ENCODE data around the gene VOPP1. TPM values are rescaled to one million over a fixed set of nuclear protein-coding genes. Genes with fewer than 3 reads are reported as not detected.

VOPP1 gene
- total RNA-seq, 4 donors from 2014 or later: 63.9 to 79.2 (median 72.4) TPM

- no peak for TF ChIP-seq POLR2A (IDR thresholded peaks at IDR 0.05)
- TF ChIP-seq, protein P1, sequence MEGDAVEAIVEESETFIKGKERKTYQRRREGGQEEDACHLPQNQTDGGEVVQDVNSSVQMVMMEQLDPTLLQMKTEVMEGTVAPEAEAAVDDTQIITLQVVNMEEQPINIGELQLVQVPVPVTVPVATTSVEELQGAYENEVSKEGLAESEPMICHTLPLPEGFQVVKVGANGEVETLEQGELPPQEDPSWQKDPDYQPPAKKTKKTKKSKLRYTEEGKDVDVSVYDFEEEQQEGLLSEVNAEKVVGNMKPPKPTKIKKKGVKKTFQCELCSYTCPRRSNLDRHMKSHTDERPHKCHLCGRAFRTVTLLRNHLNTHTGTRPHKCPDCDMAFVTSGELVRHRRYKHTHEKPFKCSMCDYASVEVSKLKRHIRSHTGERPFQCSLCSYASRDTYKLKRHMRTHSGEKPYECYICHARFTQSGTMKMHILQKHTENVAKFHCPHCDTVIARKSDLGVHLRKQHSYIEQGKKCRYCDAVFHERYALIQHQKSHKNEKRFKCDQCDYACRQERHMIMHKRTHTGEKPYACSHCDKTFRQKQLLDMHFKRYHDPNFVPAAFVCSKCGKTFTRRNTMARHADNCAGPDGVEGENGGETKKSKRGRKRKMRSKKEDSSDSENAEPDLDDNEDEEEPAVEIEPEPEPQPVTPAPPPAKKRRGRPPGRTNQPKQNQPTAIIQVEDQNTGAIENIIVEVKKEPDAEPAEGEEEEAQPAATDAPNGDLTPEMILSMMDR (IDR thresholded peaks at IDR 0.05): peak in 1 of 6 experiments; percentile 5
- Histone ChIP-seq H3K36me3 (no peaks in the 10 kb centered on the region), H3K9me3 (no peaks in the 10 kb centered on the region), H3K4me3 (no peak overlapping the region), H3K27ac (peak overlapping the region; percentile 44 to 98 (median 68)), H3K27me3 (no peaks in the 10 kb centered on the region), H3K4me1 (peaks cover 0 to 74% (median 27%) of the 10 kb centered on the region in 4 donors)
- DNase-seq: peak in 1 of 3 donors; percentile 15
Observed at GRCh38 chr7:55568613-55569268, 3.6 kb downstream of the VOPP1 start.

DNA sequence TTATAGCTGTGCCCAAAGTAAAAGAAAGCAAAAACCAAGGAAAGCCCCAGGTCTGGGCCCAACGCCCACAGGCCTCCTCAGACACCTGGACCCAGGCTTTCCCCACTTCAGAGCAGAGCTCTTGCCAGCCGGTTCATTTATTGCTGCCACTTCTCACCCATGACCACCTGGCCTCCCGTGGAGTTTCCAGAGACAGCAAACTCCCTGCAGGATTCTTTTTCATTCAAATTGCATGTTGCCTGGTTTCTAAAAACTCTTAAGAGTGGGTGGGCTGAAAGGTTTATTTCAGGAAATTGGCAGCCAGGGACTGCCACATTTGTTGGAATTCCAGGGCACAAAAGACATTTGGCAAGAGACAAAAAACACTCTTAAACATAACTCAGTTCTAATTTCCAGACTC is 4.7 kb downstream of the VOPP1 start:
- no peak for TF ChIP-seq POLR2A (IDR thresholded peaks at IDR 0.05)
- TF ChIP-seq, protein P1 (IDR thresholded peaks at IDR 0.05): no peak
- Histone ChIP-seq H3K36me3 (no peaks in the 10 kb centered on the region), H3K27ac (peak overlapping the region in 2 of 4 donors; percentile 0 to 14), H3K27me3 (no peaks in the 10 kb centered on the region), H3K4me3 (no peak overlapping the region), H3K9me3 (no peaks in the 10 kb centered on the region), H3K4me1 (peaks cover 0 to 64% (median 22%) of the 10 kb centered on the region in 4 donors)
- DNase-seq: peak in 1 of 3 donors; percentile 18

DNA sequence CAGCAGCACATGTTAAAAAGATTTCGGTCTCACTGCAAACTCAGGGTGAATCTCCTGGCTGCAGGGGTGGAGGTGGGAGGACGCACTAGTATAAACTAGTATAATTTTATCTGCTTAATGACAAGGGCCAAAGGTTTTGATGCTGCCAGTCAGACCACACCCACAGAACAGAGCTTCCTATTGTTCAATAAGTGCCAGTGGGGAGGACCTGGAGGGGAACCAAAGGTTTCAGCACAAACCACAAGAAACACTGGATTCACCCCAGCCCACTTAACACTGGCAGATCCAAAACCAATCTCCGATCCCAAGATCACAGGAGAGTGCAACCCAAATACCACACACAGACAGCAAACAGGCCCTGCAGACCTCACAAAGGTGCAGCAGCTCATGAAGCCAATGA is 6.6 kb downstream of the VOPP1 start:
- Histone ChIP-seq H3K9me3 (no peaks in the 10 kb centered on the region), H3K4me1 (peaks cover 0 to 64% (median 27%) of the 10 kb centered on the region in 4 donors), H3K36me3 (no peaks in the 10 kb centered on the region), H3K4me3 (no peak overlapping the region), H3K27me3 (no peaks in the 10 kb centered on the region), H3K27ac (peak overlapping the region in 2 of 4 donors; percentile 26 to 40)
- TF ChIP-seq, protein P1 (IDR thresholded peaks at IDR 0.05): no peak
- TF ChIP-seq POLR2A (IDR thresholded peaks at IDR 0.05): no peak
- DNase-seq: no peak

DNA sequence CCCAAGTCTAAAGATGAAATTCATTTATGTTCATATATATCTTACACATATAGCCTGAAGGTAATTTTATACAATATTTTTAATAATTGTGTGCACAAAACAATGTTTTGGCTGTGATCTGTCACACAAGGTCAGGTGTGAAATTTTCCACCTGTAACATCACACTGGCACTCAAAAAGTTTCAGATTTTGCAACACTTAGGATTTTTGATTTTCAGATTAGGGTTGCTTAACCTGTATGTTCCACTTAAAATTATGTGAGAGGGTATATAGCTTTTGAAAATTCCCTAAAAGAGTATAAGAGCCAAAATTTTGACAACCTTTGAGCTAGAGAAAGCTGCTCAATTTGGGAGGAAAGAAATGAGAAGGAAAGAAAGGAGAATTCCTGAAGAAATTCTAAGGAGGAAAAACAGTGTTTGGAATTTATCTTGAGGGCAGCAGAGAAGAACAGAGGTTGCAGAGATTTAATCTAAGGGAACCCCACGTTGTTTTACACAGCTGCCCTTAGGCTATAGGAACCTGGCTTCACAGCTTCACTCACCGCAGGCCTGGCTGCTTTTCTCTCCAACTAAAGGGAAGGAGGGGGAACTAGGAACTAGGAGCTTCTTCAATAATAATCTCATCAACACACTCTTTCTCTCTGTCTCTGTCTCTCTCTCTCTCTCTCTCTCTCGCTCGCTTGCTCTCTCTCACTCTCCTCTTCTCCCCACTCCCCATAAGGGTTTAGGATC is 8.5 kb downstream of the VOPP1 start:
- Histone ChIP-seq H3K27ac (peak overlapping the region in 1 of 4 donors; percentile 6), H3K4me3 (no peak overlapping the region)
- TF ChIP-seq, protein P1 (IDR thresholded peaks at IDR 0.05): no peak
- TF ChIP-seq POLR2A (IDR thresholded peaks at IDR 0.05): no peak

DNA sequence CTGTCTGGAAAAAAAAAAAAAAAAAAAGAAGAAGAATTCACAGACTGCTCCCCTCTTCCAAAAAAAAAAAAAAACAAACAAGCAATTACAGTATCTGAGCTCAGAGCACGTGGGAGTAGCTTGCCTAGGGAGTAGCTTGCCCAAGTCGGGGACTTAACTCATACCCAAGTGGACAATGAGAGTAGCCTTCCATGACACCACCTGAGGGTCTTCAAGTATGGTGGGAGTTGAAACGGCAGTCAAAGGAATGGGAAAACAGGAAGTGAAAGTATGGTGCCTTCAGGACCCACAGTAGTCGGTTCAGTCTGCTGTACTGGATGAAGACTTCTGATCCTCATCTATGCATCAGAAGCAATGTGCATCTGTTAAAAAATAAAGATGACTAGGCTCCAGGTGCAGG is 10.6 kb downstream of the VOPP1 start:
- DNase-seq: no peak
- no peak overlapping the region for H3K4me3 ChIP-seq
- peaks cover 5 to 46% (median 27%) of the 10 kb centered on the region in 4 donors for H3K4me1 ChIP-seq
- no peaks in the 10 kb centered on the region for H3K27me3 ChIP-seq
- H3K9me3 ChIP-seq: no peaks in the 10 kb centered on the region
- TF ChIP-seq POLR2A (IDR thresholded peaks at IDR 0.05): no peak
- TF ChIP-seq, protein P1 (IDR thresholded peaks at IDR 0.05): no peak
- no peaks in the 10 kb centered on the region for H3K36me3 ChIP-seq
- peak overlapping the region in 1 of 4 donors; percentile 76 for H3K27ac ChIP-seq

More for the DNA sequence above, 8.5 kb downstream of the VOPP1 start:
- no peaks in the 10 kb centered on the region for H3K27me3 ChIP-seq
- DNase-seq: no peak
- H3K36me3 ChIP-seq: no peaks in the 10 kb centered on the region
- peaks cover 0 to 45% (median 25%) of the 10 kb centered on the region in 4 donors for H3K4me1 ChIP-seq
- no peaks in the 10 kb centered on the region for H3K9me3 ChIP-seq
